Hematopoietic multipotent progenitor cell treated with erythropoietin and hydrocortisone succinate and interleukin-3 and kit ligand, for 8 days (in vitro differentiated cells): ENCODE data around the gene RELT.

Experiments used
- DNase-seq: peaks from one replicate; pipeline ENCODE4 v3.0.0-alpha.2; 2015

The RELT gene

GRCh38 chr11:73392108-73393010 is 16.2 kb downstream of the RELT start:
- no peak for DNase-seq

GRCh38 chr11:73393011-73393380 is 16.8 kb downstream of the RELT start:
- no peak for DNase-seq

GRCh38 chr11:73393479-73394415 is 17.5 kb downstream of the RELT start:
- DNase-seq, result peak; percentile 81

GRCh38 chr11:73394416-73395296 is 18.5 kb downstream of the RELT start:
- DNase-seq, result no peak

- no peak for DNase-seq
Measured at GRCh38 chr11:73395297-73396208, 19.4 kb downstream of the RELT start.

GRCh38 chr11:73396251-73396930 is 20.2 kb downstream of the RELT start:
- no peak for DNase-seq

- no peak for DNase-seq
Measured at GRCh38 chr11:73396985-73397384, 20.8 kb downstream of the RELT start.

- DNase-seq, result no peak
Measured at GRCh38 chr11:73397468-73398131, 21.4 kb downstream of the RELT start.

- DNase-seq, result no peak
Measured at GRCh38 chr11:73398132-73398526, 21.9 kb downstream of the RELT start.

- DNase-seq, result no peak
Measured at GRCh38 chr11:73398721-73399120, 22.5 kb downstream of the RELT start.

GRCh38 chr11:73399159-73399590 is 23.0 kb downstream of the RELT start:
- no peak for DNase-seq

GRCh38 chr11:73399636-73400035 is 23.4 kb downstream of the RELT start:
- DNase-seq, result peak; percentile 27

GRCh38 chr11:73400293-73400692 is 24.1 kb downstream of the RELT start:
- DNase-seq, result no peak

GRCh38 chr11:73401217-73401923 is 25.2 kb downstream of the RELT start:
- no peak for DNase-seq

GRCh38 chr11:73401924-73402833 is 26.0 kb downstream of the RELT start:
- DNase-seq, result no peak

GRCh38 chr11:73402834-73403185 is 26.6 kb downstream of the RELT start:
- DNase-seq, result peak; percentile 55

GRCh38 chr11:73403541-73403940 is 27.3 kb downstream of the RELT start:
- DNase-seq, result no peak

GRCh38 chr11:73404048-73404447 is 27.8 kb downstream of the RELT start:
- peak; percentile 50 for DNase-seq
